ENCODE data around the gene NAT8L.

NAT8L gene

GRCh38 chr4:2076908-2077536 is 17.9 kb downstream of the NAT8L start:
- DNase-seq: no peak

- DNase-seq: no peak
These were observed 18.7 kb downstream of the NAT8L start for GRCh38 chr4:2077537-2078460.

- DNase-seq: no peak
These were observed 19.5 kb downstream of the NAT8L start for GRCh38 chr4:2078584-2078983.

- DNase-seq: no peak
These were observed 19.9 kb downstream of the NAT8L start for GRCh38 chr4:2079006-2079405.

- no peak for DNase-seq
These were observed 20.8 kb downstream of the NAT8L start for GRCh38 chr4:2079926-2080325.

- no peak for DNase-seq
These were observed 21.5 kb downstream of the NAT8L start for GRCh38 chr4:2080429-2081300.

GRCh38 chr4:2081540-2081939 is 22.4 kb downstream of the NAT8L start:
- no peak for DNase-seq

GRCh38 chr4:2082118-2082517 is 23.0 kb downstream of the NAT8L start:
- no peak for DNase-seq

- no peak for DNase-seq
These were observed 23.5 kb downstream of the NAT8L start for GRCh38 chr4:2082627-2083026.

GRCh38 chr4:2083116-2083825 is 24.1 kb downstream of the NAT8L start:
- no peak for DNase-seq

- no peak for DNase-seq
These were observed 24.7 kb downstream of the NAT8L start for GRCh38 chr4:2083826-2084160.

GRCh38 chr4:2084316-2084715 is 25.2 kb downstream of the NAT8L start:
- DNase-seq: no peak

GRCh38 chr4:2085496-2085901 is 26.4 kb downstream of the NAT8L start:
- DNase-seq: no peak

- no peak for DNase-seq
These were observed 28.0 kb downstream of the NAT8L start for GRCh38 chr4:2087170-2087569.

GRCh38 chr4:2089222-2089621 is 30.1 kb downstream of the NAT8L start:
- no peak for DNase-seq

GRCh38 chr4:2090642-2091041 is 31.5 kb downstream of the NAT8L start:
- no peak for DNase-seq

- no peak for DNase-seq
These were observed 33.0 kb downstream of the NAT8L start for GRCh38 chr4:2091990-2092668.

- DNase-seq: no peak
These were observed 33.5 kb downstream of the NAT8L start for GRCh38 chr4:2092669-2093053.

GRCh38 chr4:2093265-2093664 is 34.1 kb downstream of the NAT8L start:
- DNase-seq: no peak

- DNase-seq: no peak
These were observed 35.4 kb downstream of the NAT8L start for GRCh38 chr4:2094545-2094944.

- no peak for DNase-seq
These were observed 36.3 kb downstream of the NAT8L start for GRCh38 chr4:2095236-2096072.
